HG02642 (cell line): ENCODE results near the gene GMIP.

ENCODE experiments used
- ATAC-seq: cut with Tn5 transposase; IDR thresholded peaks from one replicate; pipeline ENCODE4 v1.9.1; 2021; ENCODE audit warnings: mild to moderate bottlenecking; ENCODE audit not compliant: unreplicated experiment, poor library complexity

Gene GMIP

GRCh38 chr19:19636573-19637185 lies 6.8 kb downstream of the GMIP start:
- ATAC-seq, result no peak

- no peak for ATAC-seq
Observed at GRCh38 chr19:19635313-19635702, 8.1 kb downstream of the GMIP start.

- no peak for ATAC-seq
Observed at GRCh38 chr19:19634516-19635312, 8.7 kb downstream of the GMIP start.

GRCh38 chr19:19633711-19634515 lies 9.5 kb downstream of the GMIP start:
- no peak for ATAC-seq

GRCh38 chr19:19632661-19633060 lies 10.8 kb downstream of the GMIP start:
- no peak for ATAC-seq

GRCh38 chr19:19631346-19631745 lies 12.1 kb downstream of the GMIP start:
- no peak for ATAC-seq

- no peak for ATAC-seq
Observed at GRCh38 chr19:19630426-19630825, 13.0 kb downstream of the GMIP start.

GRCh38 chr19:19630062-19630414 lies 13.4 kb downstream of the GMIP start:
- no peak for ATAC-seq

- ATAC-seq, result peak; percentile 22
Observed at GRCh38 chr19:19628501-19629134, 14.8 kb downstream of the GMIP start.

- peak; percentile 65 for ATAC-seq
Observed at GRCh38 chr19:19627621-19628500, 15.6 kb downstream of the GMIP start, which contains the start of gene LPAR2. Gene LPAR2 (minus strand): TSS chr19:19628220. CDS start chr19:19627275, 945 bp downstream.

GRCh38 chr19:19626516-19627472 lies 16.7 kb downstream of the GMIP start:
- no peak for ATAC-seq

GRCh38 chr19:19624032-19624570 lies 19.4 kb downstream of the GMIP start:
- no peak for ATAC-seq

- ATAC-seq, result no peak
Observed at GRCh38 chr19:19623383-19623782, 20.1 kb downstream of the GMIP start.

- ATAC-seq, result no peak
Observed at GRCh38 chr19:19619849-19620210, 23.6 kb downstream of the GMIP start.

GRCh38 chr19:19619181-19619848 lies 24.1 kb downstream of the GMIP start:
- ATAC-seq, result no peak

GRCh38 chr19:19618219-19619051 lies 25.0 kb downstream of the GMIP start, which contains the start of gene PBX4:
Gene PBX4 (minus strand): TSS chr19:19618687. CDS start chr19:19618629, 58 bp downstream.
- ATAC-seq, result peak; percentile 97

GRCh38 chr19:19615086-19615485 lies 28.4 kb downstream of the GMIP start:
- no peak for ATAC-seq
